Trophoblast cell (in vitro differentiated cells and primary cell): ENCODE results near the gene SPAG9.

ENCODE experiments used
- DNase-seq, 2 donors: peaks; one replicate each; pipeline ENCODE4 v3.0.0-alpha.2; 2016
- H2AFZ ChIP-seq: 2 replicates; pipeline ENCODE4 v1.6.1; 2013; ENCODE audit warnings: low read length, moderate library complexity, mild to moderate bottlenecking; ENCODE audit not compliant: insufficient read depth, poor library complexity
- H2AK5ac ChIP-seq: 2 replicates; pipeline ENCODE4 v1.6.1; 2013; ENCODE audit warnings: mild to moderate bottlenecking, low read length
- H2BK120ac ChIP-seq: 2 replicates; pipeline ENCODE4 v1.6.1; 2013; ENCODE audit warnings: low read length, mild to moderate bottlenecking, moderate library complexity; ENCODE audit not compliant: insufficient read depth, poor library complexity
- H2BK12ac ChIP-seq: 2 replicates; pipeline ENCODE4 v1.6.1; 2013; ENCODE audit warnings: mild to moderate bottlenecking, low read length, moderate library complexity
- H2BK5ac ChIP-seq: 2 replicates; pipeline ENCODE4 v1.6.1; 2013; ENCODE audit warnings: low read length, low read depth, moderate library complexity, mild to moderate bottlenecking; ENCODE audit not compliant: poor library complexity
- H3K14ac ChIP-seq: 2 replicates; pipeline ENCODE4 v1.6.1; 2013; ENCODE audit warnings: mild to moderate bottlenecking, low read length
- H3K18ac ChIP-seq: 2 replicates; pipeline ENCODE4 v1.6.1; 2013; ENCODE audit warnings: mild to moderate bottlenecking, low read length
- H3K23ac ChIP-seq: 2 replicates; pipeline ENCODE4 v1.6.1; 2013; ENCODE audit warnings: low read length
- H3K27ac ChIP-seq: 2 replicates; pipeline ENCODE4 v1.5.1; 2013; ENCODE audit warnings: low read depth, mild to moderate bottlenecking, inconsistent platforms, low read length, moderate library complexity
- H3K27me3 ChIP-seq: 2 replicates; pipeline ENCODE4 v1.6.1; 2013; ENCODE audit warnings: inconsistent platforms, mild to moderate bottlenecking, low read length, moderate library complexity; ENCODE audit not compliant: insufficient read depth
- H3K36me3 ChIP-seq, 2 experiments: 1 replicate in 1 of 2; 2 replicates in 1 of 2; pipeline ENCODE4 v1.6.1; 2013; ENCODE audit warnings: low read length in 2 of 2, mild to moderate bottlenecking in 2 of 2, moderate library complexity in 1 of 2; ENCODE audit not compliant: insufficient read depth in 2 of 2, control insufficient read depth in 1 of 2
- H3K4ac ChIP-seq: 2 replicates; pipeline ENCODE4 v1.6.1; 2013; ENCODE audit warnings: low read depth, mild to moderate bottlenecking, low read length, moderate library complexity
- H3K4me1 ChIP-seq, 2 experiments: 1 replicate in 1 of 2; 2 replicates in 1 of 2; pipeline ENCODE4 v1.6.1; 2013; ENCODE audit warnings: low read length in 2 of 2, mild to moderate bottlenecking in 2 of 2, moderate library complexity in 1 of 2; ENCODE audit not compliant: insufficient read depth in 2 of 2, control insufficient read depth in 1 of 2
- H3K4me2 ChIP-seq: 2 replicates; pipeline ENCODE4 v1.6.1; 2013; ENCODE audit warnings: inconsistent platforms, mild to moderate bottlenecking, low read length, moderate library complexity
- H3K4me3 ChIP-seq: 2 replicates; pipeline ENCODE4 v1.5.1; 2013; ENCODE audit warnings: mild to moderate bottlenecking, low read depth, low read length, inconsistent platforms
- H3K79me1 ChIP-seq: one replicate; pipeline ENCODE4 v1.6.1; 2013; ENCODE audit warnings: low read length
- H3K79me2 ChIP-seq: 2 replicates; pipeline ENCODE4 v1.6.1; 2013; ENCODE audit warnings: low read length, mild to moderate bottlenecking; ENCODE audit not compliant: control insufficient read depth, insufficient read depth, poor library complexity
- H3K9ac ChIP-seq: 2 replicates; pipeline ENCODE4 v1.6.1; 2013; ENCODE audit warnings: mild to moderate bottlenecking, low read length
- H3K9me3 ChIP-seq: 2 replicates; pipeline ENCODE4 v1.6.1; 2013; ENCODE audit warnings: low read depth, mild to moderate bottlenecking, control low read depth, inconsistent platforms, low read length; ENCODE audit not compliant: insufficient read depth
- H4K12ac ChIP-seq: 2 replicates; pipeline ENCODE4 v1.6.1; 2013; ENCODE audit warnings: low read depth, mild to moderate bottlenecking, low read length, moderate library complexity
- H4K8ac ChIP-seq: 2 replicates; pipeline ENCODE4 v1.6.1; 2013; ENCODE audit warnings: low read depth, mild to moderate bottlenecking, low read length, moderate library complexity
- H4K91ac ChIP-seq: one replicate; pipeline ENCODE4 v1.6.1; 2013; ENCODE audit warnings: low read depth, mild to moderate bottlenecking, low read length, moderate library complexity
- WGBS: extraction: QIAGEN DNeasy Blood & Tissue Kit; methylation state at CpG from one replicate; pipeline ENCODE4 v1.1.7; 2013; ENCODE audit warnings: missing lambda C conversion rate; ENCODE audit not compliant: insufficient read length, insufficient coverage; ENCODE audit errors: extremely low coverage; 5-methylcytosine and 5-hydroxymethylcytosine counted together

SPAG9 gene

GRCh38 chr17:50989149-50989548 lies 131.5 kb downstream of the SPAG9 start:
- DNase-seq: no peak
- no peaks in the 10 kb centered on the region for H3K27me3 ChIP-seq

GRCh38 chr17:50988427-50988826 lies 132.2 kb downstream of the SPAG9 start:
- Histone ChIP-seq H2BK5ac (no peak overlapping the region), H2BK12ac (no peak overlapping the region), H2AK5ac (no peak overlapping the region), H3K18ac (no peak overlapping the region), H3K4me2 (no peak overlapping the region), H3K79me1 (no peaks in the 10 kb centered on the region), H3K79me2 (no peaks in the 10 kb centered on the region), H2AFZ (no peak overlapping the region), H3K4ac (no peak overlapping the region), H3K36me3 (peaks cover 24 to 31% of the 10 kb centered on the region in 2 experiments), H3K23ac (no peak overlapping the region), H2BK120ac (no peak overlapping the region), H3K27me3 (no peaks in the 10 kb centered on the region), H4K91ac (no peak overlapping the region), H3K9me3 (no peaks in the 10 kb centered on the region), H3K4me3 (no peak overlapping the region), H3K27ac (no peak overlapping the region), H4K12ac (no peak overlapping the region), H3K9ac (no peak overlapping the region), H3K4me1 (no peaks in the 10 kb centered on the region), H3K14ac (no peak overlapping the region), H4K8ac (no peak overlapping the region)
- no peak for DNase-seq
- no CpG with 5 or more reads among the region's 5 CpGs for WGBS

More at GRCh38 chr17:50989149-50989548, 131.5 kb downstream of the SPAG9 start:
- Histone ChIP-seq H3K27ac (no peak overlapping the region), H2AK5ac (no peak overlapping the region), H3K79me1 (no peaks in the 10 kb centered on the region), H3K4ac (no peak overlapping the region), H2BK12ac (no peak overlapping the region), H3K9ac (no peak overlapping the region), H3K23ac (no peak overlapping the region), H4K91ac (no peak overlapping the region), H4K8ac (no peak overlapping the region), H3K4me2 (no peak overlapping the region), H3K4me3 (no peak overlapping the region), H3K36me3 (peaks cover 27 to 36% of the 10 kb centered on the region in 2 experiments), H3K9me3 (no peaks in the 10 kb centered on the region), H3K4me1 (no peaks in the 10 kb centered on the region), H3K79me2 (no peaks in the 10 kb centered on the region), H3K14ac (no peak overlapping the region), H2BK120ac (no peak overlapping the region), H2BK5ac (no peak overlapping the region), H4K12ac (no peak overlapping the region), H2AFZ (no peak overlapping the region), H3K18ac (no peak overlapping the region)
- no CpG with 5 or more reads among the region's 3 CpGs for WGBS

- no peak overlapping the region for H4K8ac ChIP-seq
- no peak overlapping the region for H3K4ac ChIP-seq
- no peak overlapping the region for H3K14ac ChIP-seq
- no peaks in the 10 kb centered on the region for H3K27me3 ChIP-seq
- H2BK5ac ChIP-seq: no peak overlapping the region
- H4K91ac ChIP-seq: no peak overlapping the region
- peaks cover 15 to 23% of the 10 kb centered on the region in 2 experiments for H3K36me3 ChIP-seq
- H4K12ac ChIP-seq: no peak overlapping the region
- H2AFZ ChIP-seq: no peak overlapping the region
- WGBS: no CpG with 5 or more reads among the region's 1 CpG
- H3K4me2 ChIP-seq: no peak overlapping the region
- no peak overlapping the region for H2BK120ac ChIP-seq
- H3K4me1 ChIP-seq: no peaks in the 10 kb centered on the region
- H3K9ac ChIP-seq: no peak overlapping the region
- H2AK5ac ChIP-seq: no peak overlapping the region
- no peak overlapping the region for H3K18ac ChIP-seq
- H3K27ac ChIP-seq: no peak overlapping the region
- H3K4me3 ChIP-seq: no peak overlapping the region
- DNase-seq: no peak
- H3K79me2 ChIP-seq: no peaks in the 10 kb centered on the region
- no peak overlapping the region for H3K23ac ChIP-seq
- H3K9me3 ChIP-seq: no peaks in the 10 kb centered on the region
- H3K79me1 ChIP-seq: no peaks in the 10 kb centered on the region
- H2BK12ac ChIP-seq: no peak overlapping the region
These were observed 133.5 kb downstream of the SPAG9 start for GRCh38 chr17:50986989-50987660.

- no peak overlapping the region for H3K4ac ChIP-seq
- H3K79me1 ChIP-seq: no peaks in the 10 kb centered on the region
- H4K12ac ChIP-seq: no peak overlapping the region
- H3K18ac ChIP-seq: no peak overlapping the region
- H3K36me3 ChIP-seq: peaks cover 13 to 18% of the 10 kb centered on the region in 2 experiments
- H2AK5ac ChIP-seq: no peak overlapping the region
- H2BK120ac ChIP-seq: no peak overlapping the region
- DNase-seq: no peak
- no peak overlapping the region for H2BK12ac ChIP-seq
- H3K27ac ChIP-seq: no peak overlapping the region
- no peak overlapping the region for H3K14ac ChIP-seq
- H3K4me1 ChIP-seq: no peaks in the 10 kb centered on the region
- H2AFZ ChIP-seq: no peak overlapping the region
- H3K9me3 ChIP-seq: no peaks in the 10 kb centered on the region
- H4K91ac ChIP-seq: no peak overlapping the region
- no peak overlapping the region for H3K4me3 ChIP-seq
- H3K79me2 ChIP-seq: no peaks in the 10 kb centered on the region
- H3K27me3 ChIP-seq: no peaks in the 10 kb centered on the region
- H3K4me2 ChIP-seq: no peak overlapping the region
- H4K8ac ChIP-seq: no peak overlapping the region
- no peak overlapping the region for H3K23ac ChIP-seq
- H2BK5ac ChIP-seq: no peak overlapping the region
- H3K9ac ChIP-seq: no peak overlapping the region
These were observed 139.4 kb downstream of the SPAG9 start for GRCh38 chr17:50981279-50981678.
